Panc1 (cell line): ENCODE results near the gene WDR48. TPM values are rescaled to one million over a fixed set of nuclear protein-coding genes. Genes with fewer than 3 reads are reported as not detected.

Source experiments
- ATAC-seq: fragments of 200-7000 bp; cut with Tn5 transposase; 2 replicates; pipeline ENCODE4 v1.9.1; 2020; ENCODE audit warnings: mild to moderate bottlenecking, moderate library complexity
- BruUV-seq: library from RNA; stranded (reverse); fragments of 400-500 nt; replicated peaks from 2 replicates; lab custom pipeline; 2021; lab: Mats Ljungman, UMichigan
- CTCF ChIA-PET: fragments of 300-600 bp; sonication (Branson Sonifier 250); formaldehyde crosslinking; loops from one replicate; lab custom pipeline; 2022; ENCODE audit warnings: antibody characterized with exemption; lab: Charles Lee
- POLR2A ChIA-PET: fragments of 300-600 bp; sonication (Branson Sonifier 250); formaldehyde crosslinking; loops from one replicate; lab custom pipeline; 2022; ENCODE audit warnings: antibody characterized with exemption; lab: Charles Lee
- DNase-seq: peaks from one replicate; pipeline ENCODE4 v3.0.0-alpha.2; 2010; ENCODE audit warnings: low read depth, low spot score
- H3K27ac ChIP-seq: 2 replicates; pipeline ENCODE4 v1.5.1; 2011; ENCODE audit warnings: mild to moderate bottlenecking, low read length, inconsistent platforms
- H3K27me3 ChIP-seq: fragments of 200-500 bp; sonication (Bioruptor generic); 2 replicates; pipeline ENCODE4 v1.6.0; 2014; ENCODE audit warnings: low read length, inconsistent platforms; ENCODE audit not compliant: control insufficient read depth, insufficient read depth
- H3K36me3 ChIP-seq: fragments of 200-500 bp; sonication (Bioruptor generic); 2 replicates; pipeline ENCODE4 v1.5.1; 2014; ENCODE audit warnings: inconsistent platforms, mild to moderate bottlenecking, low read length, moderate library complexity; ENCODE audit not compliant: control insufficient read depth, insufficient read depth
- H3K4me1 ChIP-seq: 2 replicates; pipeline ENCODE4 v1.5.1; 2011; ENCODE audit warnings: inconsistent platforms, mild to moderate bottlenecking, low read length, moderate library complexity; ENCODE audit not compliant: control insufficient read depth, insufficient read depth
- H3K4me3 ChIP-seq, 2 experiments: 2 replicates each; pipeline ENCODE4 v1.5.1; 2011 to 2012; ENCODE audit warnings: low read depth in 2 of 2, low read length in 2 of 2, mild to moderate bottlenecking in 2 of 2, inconsistent platforms in 1 of 2, moderate library complexity in 1 of 2
- H3K9me3 ChIP-seq: fragments of 200-500 bp; sonication (Bioruptor generic); 2 replicates; pipeline ENCODE4 v1.5.1; 2014; ENCODE audit warnings: low read depth, mild to moderate bottlenecking, inconsistent platforms, low read length, moderate library complexity; ENCODE audit not compliant: control insufficient read depth, insufficient read depth
- POLR2AphosphoS5 ChIP-seq: IDR thresholded peaks from 2 replicates; pipeline ENCODE4 v1.6.1; 2012; ENCODE audit warnings: mild to moderate bottlenecking, low read depth, low read length, moderate library complexity
- REST ChIP-seq, 2 experiments: IDR thresholded peaks; 2 replicates each; pipeline ENCODE4 v1.6.1; 2011 to 2012; ENCODE audit warnings: low read depth in 2 of 2, control low read depth in 1 of 2, low read length in 1 of 2, mild to moderate bottlenecking in 1 of 2, moderate library complexity in 1 of 2; ENCODE audit not compliant: insufficient read depth in 1 of 2
- SIN3A ChIP-seq: IDR thresholded peaks from 2 replicates; pipeline ENCODE4 v1.6.1; 2012; ENCODE audit warnings: low read depth, mild to moderate bottlenecking, low read length, moderate library complexity, borderline replicate concordance; ENCODE audit not compliant: insufficient read depth
- TCF7L2 ChIP-seq: IDR thresholded peaks from 2 replicates; pipeline ENCODE4 v1.6.1; 2011; ENCODE audit warnings: mild to moderate bottlenecking, low read depth, low read length, inconsistent platforms
- in situ Hi-C: cut with HindIII; loops from 2 replicates; pipeline ENCODE4 v1.10.0; 2016; ENCODE audit warnings: low sequenced_read_pairs, low pct_unique_long_range_greater_than_20kb
- intact Hi-C: fragments of 100-400 bp; cut with micrococcal nuclease; formaldehyde crosslinking; loops from one replicate; pipeline ENCODE4 v1.10.0; 2022; ENCODE audit not compliant: unreplicated experiment
- total RNA-seq: library from RNA; stranded (reverse); gene quantifications from one replicate; pipeline ENCODE4 v1.2.1, GENCODE V29; 2021; ENCODE audit not compliant: unreplicated experiment
- TF ChIP-seq, protein P1 (sequence below): fragments of 450-650 bp; IDR thresholded peaks from 2 replicates; pipeline ENCODE4 v1.5.1; 2017; ENCODE audit warnings: mild to moderate bottlenecking

WDR48 gene
- total RNA-seq, 1 experiment from 2014 or later, result 15.7 TPM

- BruUV-seq, result no TSS peak
- Histone ChIP-seq H3K4me1 (peaks cover 4% of the 10 kb centered on the region), H3K9me3 (no peaks in the 10 kb centered on the region), H3K4me3 (no peak overlapping the region), H3K27ac (no peak overlapping the region), H3K27me3 (no peaks in the 10 kb centered on the region), H3K36me3 (peaks cover 4% of the 10 kb centered on the region; the same call in 1 of the 2 replicates)
- POLR2A ChIA-PET, result no interaction called here
- TF ChIP-seq, protein P1, sequence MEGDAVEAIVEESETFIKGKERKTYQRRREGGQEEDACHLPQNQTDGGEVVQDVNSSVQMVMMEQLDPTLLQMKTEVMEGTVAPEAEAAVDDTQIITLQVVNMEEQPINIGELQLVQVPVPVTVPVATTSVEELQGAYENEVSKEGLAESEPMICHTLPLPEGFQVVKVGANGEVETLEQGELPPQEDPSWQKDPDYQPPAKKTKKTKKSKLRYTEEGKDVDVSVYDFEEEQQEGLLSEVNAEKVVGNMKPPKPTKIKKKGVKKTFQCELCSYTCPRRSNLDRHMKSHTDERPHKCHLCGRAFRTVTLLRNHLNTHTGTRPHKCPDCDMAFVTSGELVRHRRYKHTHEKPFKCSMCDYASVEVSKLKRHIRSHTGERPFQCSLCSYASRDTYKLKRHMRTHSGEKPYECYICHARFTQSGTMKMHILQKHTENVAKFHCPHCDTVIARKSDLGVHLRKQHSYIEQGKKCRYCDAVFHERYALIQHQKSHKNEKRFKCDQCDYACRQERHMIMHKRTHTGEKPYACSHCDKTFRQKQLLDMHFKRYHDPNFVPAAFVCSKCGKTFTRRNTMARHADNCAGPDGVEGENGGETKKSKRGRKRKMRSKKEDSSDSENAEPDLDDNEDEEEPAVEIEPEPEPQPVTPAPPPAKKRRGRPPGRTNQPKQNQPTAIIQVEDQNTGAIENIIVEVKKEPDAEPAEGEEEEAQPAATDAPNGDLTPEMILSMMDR, result no peak
- intact Hi-C loops, result loop anchor here (5.0 kb wide), 1 partner anchor 184 kb away; no protein-coding TSS in a partner anchor
- ATAC-seq (no peak), DNase-seq (no peak)
- in situ Hi-C loops, result no loop called here
- CTCF ChIA-PET, result no interaction called here
Observed at GRCh38 chr3:39103324-39103693, 51.5 kb downstream of the WDR48 start.

DNA sequence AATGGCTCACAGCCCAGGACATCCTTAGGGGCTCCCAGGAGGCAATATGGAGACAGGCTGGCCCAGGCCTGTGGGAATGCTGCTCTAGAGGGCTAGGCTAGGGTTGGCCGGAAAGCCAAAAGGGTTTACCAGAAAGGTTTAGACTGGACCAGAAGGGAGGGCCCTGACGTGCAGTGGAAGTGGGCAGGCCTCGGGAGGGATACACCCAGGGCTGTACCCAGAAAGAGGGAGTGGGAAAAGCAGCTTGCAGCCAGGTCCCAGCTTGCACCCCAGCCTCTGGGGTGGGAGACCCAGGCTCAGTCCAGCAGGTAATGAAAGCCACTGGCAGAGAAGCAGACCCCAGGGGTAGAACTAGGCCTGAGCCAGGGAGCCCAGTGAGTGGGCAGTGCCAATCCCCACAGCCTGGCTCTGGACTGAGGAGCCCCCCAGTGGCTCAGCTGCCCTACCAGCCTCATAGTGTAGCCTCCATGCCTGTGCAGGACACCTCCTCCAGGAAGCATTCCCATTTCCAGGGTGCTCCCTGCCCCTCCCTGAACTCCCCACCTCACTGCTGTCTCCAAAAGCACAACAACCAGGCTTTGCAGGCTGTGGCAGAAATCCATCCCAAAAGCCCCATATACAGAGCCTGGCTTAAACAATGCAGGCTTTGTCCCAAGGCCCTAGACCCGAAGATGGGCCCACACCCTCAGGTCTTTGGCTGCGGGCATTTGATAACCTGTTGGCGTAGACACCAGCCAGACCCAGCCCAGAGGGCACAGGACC is 52.2 kb downstream of the WDR48 start:
- no TSS peak for BruUV-seq
- ATAC-seq (no peak), DNase-seq (no peak)
- Histone ChIP-seq H3K9me3 (no peaks in the 10 kb centered on the region), H3K4me1 (peaks cover 6% of the 10 kb centered on the region), H3K4me3 (no peak overlapping the region), H3K27ac (no peak overlapping the region), H3K27me3 (no peaks in the 10 kb centered on the region), H3K36me3 (peaks cover 4% of the 10 kb centered on the region; the same call in 1 of the 2 replicates)
- ChIA-PET CTCF (no interaction called here), POLR2A (no interaction called here)
- no peak for TF ChIP-seq POLR2AphosphoS5
- TF ChIP-seq REST (IDR thresholded peaks at IDR 0.05; ENCODE audit: insufficient read depth in 1 of 2, low read depth in 2 of 2, low read length in 1 of 2), result no peak
- TF ChIP-seq SIN3A, result no peak
- no peak for TF ChIP-seq TCF7L2
- TF ChIP-seq, protein P1, result no peak
- intact Hi-C loops, result loop anchor here (5.0 kb wide), 1 partner anchor 183 kb away; no protein-coding TSS in a partner anchor
- in situ Hi-C loops, result no loop called here
